ENCODE data around the gene OR1J4. TPM values are rescaled to one million over a fixed set of nuclear protein-coding genes. Genes with fewer than 3 reads are reported as not detected.

OR1J4 gene
- total RNA-seq, 1 experiment from 2014 or later: not detected

GRCh38 chr9:122561446-122561845 is 42.5 kb downstream of the OR1J4 start:
- H3K79me2 ChIP-seq (ENCODE audit: low read length): no peaks in the 10 kb centered on the region
- TF ChIP-seq EZH2phosphoT487 (IDR thresholded peaks at IDR 0.05; ENCODE audit: borderline replicate concordance, low read length): no peak
- no peak for TF ChIP-seq CTCF (conservative IDR thresholded peaks at IDR 0.05; ENCODE audit: low read depth, low read length)
- no peak for TF ChIP-seq EZH2 (IDR thresholded peaks at IDR 0.05; ENCODE audit: low read length, unreplicated experiment)
- no peaks in the 10 kb centered on the region for H3K9me3 ChIP-seq (ENCODE audit: low read length)
- no peaks in the 10 kb centered on the region for H3K4me1 ChIP-seq (ENCODE audit: insufficient read depth, low read length)
- H3K27me3 ChIP-seq (ENCODE audit: low read length): no peaks in the 10 kb centered on the region
- H3F3A ChIP-seq (ENCODE audit: low read length, unreplicated experiment): no peaks in the 10 kb centered on the region
- no peak for ATAC-seq
- no peak for DNase-seq
- no peak overlapping the region for H3K4me2 ChIP-seq (ENCODE audit: low read length)
- H4K20me1 ChIP-seq (ENCODE audit: low read length): no peaks in the 10 kb centered on the region
- no peak overlapping the region for H3K4me3 ChIP-seq (ENCODE audit: low read length)
- H3K27ac ChIP-seq (ENCODE audit: low read length): no peak overlapping the region
- BruUV-seq (replicated peaks): no TSS peak
- intact Hi-C loops (cut with micrococcal nuclease): no loop called here
- H3K9me2 ChIP-seq (replicated peaks; ENCODE audit: low read length): no peaks in the 10 kb centered on the region
- H3K9ac ChIP-seq (ENCODE audit: low read length): no peak overlapping the region
- ChIA-PET CTCF (no interaction called here), POLR2A (ENCODE audit: unreplicated experiment) (no interaction called here)
- no peaks in the 10 kb centered on the region for H3K36me3 ChIP-seq (ENCODE audit: low read depth, low read length)
- no peak overlapping the region for H2AFZ ChIP-seq (ENCODE audit: low read length)

- no peak for DNase-seq
- intact Hi-C loops (cut with micrococcal nuclease): no loop called here
- Histone ChIP-seq H2AFZ (ENCODE audit: low read length) (no peak overlapping the region), H4K20me1 (ENCODE audit: low read length) (no peaks in the 10 kb centered on the region), H3K9me3 (ENCODE audit: low read length) (no peaks in the 10 kb centered on the region), H3K79me2 (ENCODE audit: low read length) (no peaks in the 10 kb centered on the region), H3K9me2 (replicated peaks; ENCODE audit: low read length) (no peaks in the 10 kb centered on the region), H3K36me3 (ENCODE audit: low read depth, low read length) (no peaks in the 10 kb centered on the region), H3F3A (ENCODE audit: low read length, unreplicated experiment) (no peaks in the 10 kb centered on the region), H3K4me3 (ENCODE audit: low read length) (no peak overlapping the region), H3K27ac (ENCODE audit: low read length) (no peak overlapping the region), H3K4me1 (ENCODE audit: insufficient read depth, low read length) (no peaks in the 10 kb centered on the region), H3K9ac (ENCODE audit: low read length) (no peak overlapping the region), H3K4me2 (ENCODE audit: low read length) (no peak overlapping the region), H3K27me3 (ENCODE audit: low read length) (no peaks in the 10 kb centered on the region)
- no peak for ATAC-seq
- TF ChIP-seq CTCF (conservative IDR thresholded peaks at IDR 0.05; ENCODE audit: low read depth, low read length) (no peak), EZH2phosphoT487 (IDR thresholded peaks at IDR 0.05; ENCODE audit: borderline replicate concordance, low read length) (no peak), EZH2 (IDR thresholded peaks at IDR 0.05; ENCODE audit: low read length, unreplicated experiment) (no peak)
- no TSS peak for BruUV-seq (replicated peaks)
- POLR2A ChIA-PET (ENCODE audit: unreplicated experiment): no interaction called here
- CTCF ChIA-PET: no interaction called here
Measured at GRCh38 chr9:122562134-122562760, 43.3 kb downstream of the OR1J4 start.

GRCh38 chr9:122567901-122568300 is 49.0 kb downstream of the OR1J4 start:
- no peak overlapping the region for H3K27ac ChIP-seq (ENCODE audit: low read length)
- no peak overlapping the region for H3K4me3 ChIP-seq (ENCODE audit: low read length)
- H3K27me3 ChIP-seq (ENCODE audit: low read length): peaks cover 6% of the 10 kb centered on the region; the same call in 1 of the 2 replicates
- no peaks in the 10 kb centered on the region for H3K36me3 ChIP-seq (ENCODE audit: low read depth, low read length)
- DNase-seq (no peak), ATAC-seq (no peak)
- intact Hi-C loops (cut with micrococcal nuclease): no loop called here
- no peaks in the 10 kb centered on the region for H3K4me1 ChIP-seq (ENCODE audit: insufficient read depth, low read length)
- H2AFZ ChIP-seq (ENCODE audit: low read length): no peak overlapping the region
- BruUV-seq (replicated peaks): no TSS peak
- ChIA-PET POLR2A (ENCODE audit: unreplicated experiment) (no interaction called here), CTCF (no interaction called here)
- no peaks in the 10 kb centered on the region for H3K9me2 ChIP-seq (replicated peaks; ENCODE audit: low read length)
- H3F3A ChIP-seq (ENCODE audit: low read length, unreplicated experiment): no peaks in the 10 kb centered on the region
- no peaks in the 10 kb centered on the region for H3K79me2 ChIP-seq (ENCODE audit: low read length)
- no peak for TF ChIP-seq EZH2 (IDR thresholded peaks at IDR 0.05; ENCODE audit: low read length, unreplicated experiment)
- no peak for TF ChIP-seq CTCF (conservative IDR thresholded peaks at IDR 0.05; ENCODE audit: low read depth, low read length)
- no peak for TF ChIP-seq EZH2phosphoT487 (IDR thresholded peaks at IDR 0.05; ENCODE audit: borderline replicate concordance, low read length)
- H3K4me2 ChIP-seq (ENCODE audit: low read length): no peak overlapping the region
- no peaks in the 10 kb centered on the region for H3K9me3 ChIP-seq (ENCODE audit: low read length)
- H3K9ac ChIP-seq (ENCODE audit: low read length): no peak overlapping the region
- H4K20me1 ChIP-seq (ENCODE audit: low read length): no peaks in the 10 kb centered on the region
